ENCODE measurements around the gene HS3ST2.

DNA sequence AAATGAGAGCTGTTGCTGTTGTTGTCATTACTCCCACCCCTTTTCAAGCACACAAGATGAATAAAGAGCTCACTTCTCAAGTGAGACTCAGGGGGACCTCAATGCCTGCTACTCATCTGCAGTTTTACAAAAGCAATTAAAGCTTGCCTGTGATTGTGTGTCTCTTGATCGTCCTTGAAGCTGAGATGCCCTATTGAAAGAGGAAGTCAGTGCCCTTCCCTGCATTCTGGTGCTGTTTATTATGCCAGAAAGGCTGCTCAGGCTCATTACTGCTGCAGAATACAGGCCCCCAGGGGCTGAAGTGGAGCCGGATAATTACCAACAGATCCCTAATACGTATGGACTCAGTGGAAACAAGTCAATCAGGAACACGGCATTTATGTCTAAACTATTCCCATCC lies 147.2 kb downstream of the HS3ST2 start:
- TF ChIP-seq, protein P1, sequence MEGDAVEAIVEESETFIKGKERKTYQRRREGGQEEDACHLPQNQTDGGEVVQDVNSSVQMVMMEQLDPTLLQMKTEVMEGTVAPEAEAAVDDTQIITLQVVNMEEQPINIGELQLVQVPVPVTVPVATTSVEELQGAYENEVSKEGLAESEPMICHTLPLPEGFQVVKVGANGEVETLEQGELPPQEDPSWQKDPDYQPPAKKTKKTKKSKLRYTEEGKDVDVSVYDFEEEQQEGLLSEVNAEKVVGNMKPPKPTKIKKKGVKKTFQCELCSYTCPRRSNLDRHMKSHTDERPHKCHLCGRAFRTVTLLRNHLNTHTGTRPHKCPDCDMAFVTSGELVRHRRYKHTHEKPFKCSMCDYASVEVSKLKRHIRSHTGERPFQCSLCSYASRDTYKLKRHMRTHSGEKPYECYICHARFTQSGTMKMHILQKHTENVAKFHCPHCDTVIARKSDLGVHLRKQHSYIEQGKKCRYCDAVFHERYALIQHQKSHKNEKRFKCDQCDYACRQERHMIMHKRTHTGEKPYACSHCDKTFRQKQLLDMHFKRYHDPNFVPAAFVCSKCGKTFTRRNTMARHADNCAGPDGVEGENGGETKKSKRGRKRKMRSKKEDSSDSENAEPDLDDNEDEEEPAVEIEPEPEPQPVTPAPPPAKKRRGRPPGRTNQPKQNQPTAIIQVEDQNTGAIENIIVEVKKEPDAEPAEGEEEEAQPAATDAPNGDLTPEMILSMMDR (IDR thresholded peaks at IDR 0.05; ENCODE audit: insufficient read depth, low read length, poor library complexity, severe bottlenecking): no peak
- no peak for TF ChIP-seq EZH2phosphoT487 (conservative IDR thresholded peaks at IDR 0.05; ENCODE audit: low read length)
